Neural cell (in vitro differentiated cells): ENCODE results near the gene AGXT2. TPM values are rescaled to one million over a fixed set of nuclear protein-coding genes. Genes with fewer than 3 reads are reported as not detected.

Experiments
- H2AFZ ChIP-seq: fragments of 200-600, 300-800 bp; sonication (generic), shearing (Covaris generic); 2 replicates; pipeline ENCODE4 v1.6.0; 2014; ENCODE audit warnings: low read depth, mild to moderate bottlenecking, antibody characterized with exemption, low read length, moderate library complexity
- H3F3A ChIP-seq: fragments of 200-600 bp; shearing (Covaris generic); 2 replicates; pipeline ENCODE4 v1.6.1; 2016; ENCODE audit warnings: mild to moderate bottlenecking, moderate library complexity, mixed read lengths, antibody characterized with exemption, low read length; ENCODE audit not compliant: insufficient read depth, poor library complexity, severe bottlenecking
- H3K27ac ChIP-seq: fragments of 200-600, 300-800 bp; sonication (generic), shearing (Covaris generic); 2 replicates; pipeline ENCODE4 v1.5.1; 2014; ENCODE audit warnings: mild to moderate bottlenecking, low read length, moderate library complexity
- H3K27me3 ChIP-seq: fragments of 300-800, 200-600 bp; sonication (generic), shearing (Covaris generic); 2 replicates; pipeline ENCODE4 v1.6.0; 2014; ENCODE audit warnings: mild to moderate bottlenecking, low read depth, low read length, moderate library complexity; ENCODE audit not compliant: insufficient read depth
- H3K36me3 ChIP-seq: fragments of 300-800, 200-600 bp; sonication (generic), shearing (Covaris generic); 2 replicates; pipeline ENCODE4 v1.5.1; 2014; ENCODE audit warnings: mild to moderate bottlenecking, antibody characterized with exemption, low read length, moderate library complexity; ENCODE audit not compliant: insufficient read depth
- H3K4me2 ChIP-seq: fragments of 300-800, 200-600 bp; sonication (generic), shearing (Covaris generic); 2 replicates; pipeline ENCODE4 v1.6.0; 2014; ENCODE audit warnings: mild to moderate bottlenecking, low read length
- H3K4me3 ChIP-seq: fragments of 300-800, 200-600 bp; sonication (generic), shearing (Covaris generic); 2 replicates; pipeline ENCODE4 v1.5.1; 2014; ENCODE audit warnings: mild to moderate bottlenecking, low read length, moderate library complexity
- H3K79me2 ChIP-seq: fragments of 200-600 bp; shearing (Covaris generic); replicated peaks from 2 replicates; pipeline ENCODE4 v1.6.0; 2014; ENCODE audit warnings: mild to moderate bottlenecking, low read length, moderate library complexity; ENCODE audit not compliant: insufficient read depth
- H3K9ac ChIP-seq: fragments of 300-800, 200-600 bp; sonication (generic), shearing (Covaris generic); 2 replicates; pipeline ENCODE4 v1.6.1; 2016; ENCODE audit warnings: mild to moderate bottlenecking, low read length, mixed read lengths
- H3K9me2 ChIP-seq: fragments of 200-600 bp; shearing (Covaris generic); 2 replicates; pipeline ENCODE4 v1.6.1; 2016; ENCODE audit warnings: mild to moderate bottlenecking, low read length, mixed read lengths; ENCODE audit not compliant: insufficient read depth
- H3K9me3 ChIP-seq: fragments of 200-600, 300-800 bp; sonication (generic), shearing (Covaris generic); 2 replicates; pipeline ENCODE4 v1.6.1; 2016; ENCODE audit warnings: mild to moderate bottlenecking, mixed run types, low read length, moderate library complexity, mixed read lengths
- H4K20me1 ChIP-seq: fragments of 200-600 bp; shearing (Covaris generic); 2 replicates; pipeline ENCODE4 v1.6.1; 2016; ENCODE audit warnings: mild to moderate bottlenecking, mixed run types; ENCODE audit not compliant: insufficient read depth
- CTCF ChIP-seq: fragments of 450-650 bp; IDR thresholded peaks from 2 replicates; pipeline ENCODE4 v1.5.1; 2014; ENCODE audit warnings: antibody characterized with exemption, mild to moderate bottlenecking, moderate library complexity; ENCODE audit not compliant: poor library complexity, severe bottlenecking
- EP300 ChIP-seq: fragments of 450-650 bp; conservative IDR thresholded peaks from 2 replicates; pipeline ENCODE4 v1.6.1; 2014; ENCODE audit warnings: antibody characterized with exemption, mild to moderate bottlenecking, moderate library complexity; ENCODE audit not compliant: poor library complexity, severe bottlenecking
- EZH2 ChIP-seq: fragments of 200-600, 300-800 bp; shearing (Covaris generic), sonication (generic); IDR thresholded peaks from 2 replicates; pipeline ENCODE4 v1.6.1; 2014; ENCODE audit warnings: antibody characterized with exemption, low read length, borderline replicate concordance, mild to moderate bottlenecking; ENCODE audit not compliant: insufficient read depth, poor library complexity, severe bottlenecking
- MXI1 ChIP-seq: fragments of 450-650 bp; conservative IDR thresholded peaks from 2 replicates; pipeline ENCODE4 v1.6.1; 2014; ENCODE audit warnings: antibody characterized with exemption, mild to moderate bottlenecking; ENCODE audit not compliant: poor library complexity, severe bottlenecking
- POLR2AphosphoS5 ChIP-seq: IDR thresholded peaks from 2 replicates; pipeline ENCODE4 v1.6.1; 2012
- RAD21 ChIP-seq: fragments of 450-650 bp; conservative IDR thresholded peaks from 2 replicates; pipeline ENCODE4 v1.6.1; 2014; ENCODE audit warnings: antibody characterized with exemption, mild to moderate bottlenecking, moderate library complexity
- SMC3 ChIP-seq: fragments of 450-650 bp; conservative IDR thresholded peaks from 2 replicates; pipeline ENCODE4 v1.6.1; 2014; ENCODE audit warnings: antibody characterized with exemption, mild to moderate bottlenecking, moderate library complexity; ENCODE audit not compliant: poor library complexity
- TAF1 ChIP-seq: IDR thresholded peaks from 2 replicates; pipeline ENCODE4 v1.6.1; 2012; ENCODE audit warnings: low read depth
- polyA plus RNA-seq: library from polyadenylated mRNA; depleted of rRNA; stranded (reverse); fragments of >200 nt; gene quantifications from 2 replicates; pipeline ENCODE4 v1.2.3, GENCODE V29; 2014
- TF ChIP-seq, protein P1 (sequence below): IDR thresholded peaks from 2 replicates; pipeline ENCODE4 v1.6.1; 2012; ENCODE audit warnings: borderline replicate concordance

The AGXT2 gene
- polyA plus RNA-seq, 1 donor from 2014 or later, result not detected

DNA sequence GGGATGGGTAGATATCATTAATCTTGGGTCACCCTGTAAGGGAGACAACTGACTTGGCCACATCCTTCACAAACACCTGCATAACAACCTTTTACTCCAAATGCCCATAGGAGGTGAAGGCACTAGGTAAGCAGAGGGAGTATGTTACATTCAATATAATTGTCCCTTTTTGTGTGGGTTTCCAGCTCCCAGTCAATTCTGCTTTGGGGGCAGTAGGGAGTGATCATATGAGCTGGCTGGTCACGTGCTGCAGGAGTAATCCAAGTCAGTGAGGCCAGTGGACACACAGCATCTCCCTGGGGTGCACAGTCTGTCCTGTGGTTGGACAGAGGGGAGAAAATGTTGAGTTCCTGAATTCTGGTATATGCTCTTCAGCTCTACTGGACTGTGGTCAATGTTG is 1.2 kb upstream of the AGXT2 start:
- no peaks in the 10 kb centered on the region for H3K79me2 ChIP-seq
- H3K4me3 ChIP-seq, result no peak overlapping the region
- H4K20me1 ChIP-seq, result no peaks in the 10 kb centered on the region
- no peaks in the 10 kb centered on the region for H3K9me3 ChIP-seq
- no peak overlapping the region for H3K9ac ChIP-seq
- no peak overlapping the region for H2AFZ ChIP-seq
- no peaks in the 10 kb centered on the region for H3K36me3 ChIP-seq
- H3K9me2 ChIP-seq, result no peaks in the 10 kb centered on the region
- H3K4me2 ChIP-seq, result no peak overlapping the region
- no peak overlapping the region for H3K27ac ChIP-seq
- no peak for TF ChIP-seq TAF1
- no peak for TF ChIP-seq EP300
- no peak for TF ChIP-seq RAD21
- no peak for TF ChIP-seq CTCF
- no peaks in the 10 kb centered on the region for H3F3A ChIP-seq
- no peaks in the 10 kb centered on the region for H3K27me3 ChIP-seq

GRCh38 chr5:35046774-35047173 is 975 bp downstream of the AGXT2 start:
- Histone ChIP-seq H3K9me2 (no peaks in the 10 kb centered on the region), H3K9me3 (no peaks in the 10 kb centered on the region), H2AFZ (no peak overlapping the region), H3K27me3 (no peaks in the 10 kb centered on the region), H4K20me1 (no peaks in the 10 kb centered on the region), H3K79me2 (no peaks in the 10 kb centered on the region), H3F3A (no peaks in the 10 kb centered on the region), H3K4me3 (no peak overlapping the region), H3K9ac (no peak overlapping the region), H3K36me3 (no peaks in the 10 kb centered on the region), H3K27ac (no peak overlapping the region), H3K4me2 (no peak overlapping the region)
- TF ChIP-seq POLR2AphosphoS5, result no peak
- TF ChIP-seq MXI1, result no peak
- TF ChIP-seq TAF1, result no peak
- no peak for TF ChIP-seq SMC3
- TF ChIP-seq EZH2, result no peak
- TF ChIP-seq, protein P1, sequence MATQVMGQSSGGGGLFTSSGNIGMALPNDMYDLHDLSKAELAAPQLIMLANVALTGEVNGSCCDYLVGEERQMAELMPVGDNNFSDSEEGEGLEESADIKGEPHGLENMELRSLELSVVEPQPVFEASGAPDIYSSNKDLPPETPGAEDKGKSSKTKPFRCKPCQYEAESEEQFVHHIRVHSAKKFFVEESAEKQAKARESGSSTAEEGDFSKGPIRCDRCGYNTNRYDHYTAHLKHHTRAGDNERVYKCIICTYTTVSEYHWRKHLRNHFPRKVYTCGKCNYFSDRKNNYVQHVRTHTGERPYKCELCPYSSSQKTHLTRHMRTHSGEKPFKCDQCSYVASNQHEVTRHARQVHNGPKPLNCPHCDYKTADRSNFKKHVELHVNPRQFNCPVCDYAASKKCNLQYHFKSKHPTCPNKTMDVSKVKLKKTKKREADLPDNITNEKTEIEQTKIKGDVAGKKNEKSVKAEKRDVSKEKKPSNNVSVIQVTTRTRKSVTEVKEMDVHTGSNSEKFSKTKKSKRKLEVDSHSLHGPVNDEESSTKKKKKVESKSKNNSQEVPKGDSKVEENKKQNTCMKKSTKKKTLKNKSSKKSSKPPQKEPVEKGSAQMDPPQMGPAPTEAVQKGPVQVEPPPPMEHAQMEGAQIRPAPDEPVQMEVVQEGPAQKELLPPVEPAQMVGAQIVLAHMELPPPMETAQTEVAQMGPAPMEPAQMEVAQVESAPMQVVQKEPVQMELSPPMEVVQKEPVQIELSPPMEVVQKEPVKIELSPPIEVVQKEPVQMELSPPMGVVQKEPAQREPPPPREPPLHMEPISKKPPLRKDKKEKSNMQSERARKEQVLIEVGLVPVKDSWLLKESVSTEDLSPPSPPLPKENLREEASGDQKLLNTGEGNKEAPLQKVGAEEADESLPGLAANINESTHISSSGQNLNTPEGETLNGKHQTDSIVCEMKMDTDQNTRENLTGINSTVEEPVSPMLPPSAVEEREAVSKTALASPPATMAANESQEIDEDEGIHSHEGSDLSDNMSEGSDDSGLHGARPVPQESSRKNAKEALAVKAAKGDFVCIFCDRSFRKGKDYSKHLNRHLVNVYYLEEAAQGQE, result no peak
- TF ChIP-seq EP300, result no peak
- TF ChIP-seq RAD21, result no peak
- TF ChIP-seq CTCF, result no peak
